Measurements from ENCODE around the gene SND1.

Gene SND1

GRCh38 chr7:127818306-127818705, 166.3 kb downstream of the SND1 start:
- H3K4me3 ChIP-seq (ENCODE audit: low read depth, low read length): no peak overlapping the region
- TF ChIP-seq CTCF (IDR thresholded peaks at IDR 0.05; ENCODE audit: low read depth, low read length): no peak

- TF ChIP-seq CTCF (IDR thresholded peaks at IDR 0.05; ENCODE audit: low read depth, low read length): no peak
These were observed 168.2 kb downstream of the SND1 start for GRCh38 chr7:127819975-127820731.

GRCh38 chr7:127820732-127821085, 168.7 kb downstream of the SND1 start:
- no peak overlapping the region for H3K4me3 ChIP-seq (ENCODE audit: low read depth, low read length)
- TF ChIP-seq CTCF (IDR thresholded peaks at IDR 0.05; ENCODE audit: low read depth, low read length): no peak

More at GRCh38 chr7:127819975-127820731, 168.2 kb downstream of the SND1 start:
- H3K4me3 ChIP-seq (ENCODE audit: low read depth, low read length): no peak overlapping the region

- TF ChIP-seq CTCF (IDR thresholded peaks at IDR 0.05; ENCODE audit: low read depth, low read length): no peak
- no peak overlapping the region for H3K4me3 ChIP-seq (ENCODE audit: low read depth, low read length)
These were observed 169.2 kb downstream of the SND1 start for GRCh38 chr7:127821146-127821545.

- no peak for TF ChIP-seq CTCF (IDR thresholded peaks at IDR 0.05; ENCODE audit: low read depth, low read length)
- no peak overlapping the region for H3K4me3 ChIP-seq (ENCODE audit: low read depth, low read length)
These were observed 171.0 kb downstream of the SND1 start for GRCh38 chr7:127822822-127823508.

- TF ChIP-seq CTCF (IDR thresholded peaks at IDR 0.05; ENCODE audit: low read depth, low read length): no peak
- H3K4me3 ChIP-seq (ENCODE audit: low read depth, low read length): no peak overlapping the region
These were observed 172.7 kb downstream of the SND1 start for GRCh38 chr7:127824682-127825081.

GRCh38 chr7:127828843-127829500, 177.0 kb downstream of the SND1 start:
- TF ChIP-seq CTCF (IDR thresholded peaks at IDR 0.05; ENCODE audit: low read depth, low read length): no peak
- H3K4me3 ChIP-seq (ENCODE audit: low read depth, low read length): no peak overlapping the region
